IMR-90 (cell line): ENCODE data around the gene RBP2. TPM values are rescaled to one million over a fixed set of nuclear protein-coding genes. Genes with fewer than 3 reads are reported as not detected.

ENCODE experiments used
- ATAC-seq: fragments of 200-7000 bp; cut with Tn5 transposase; 2 replicates; pipeline ENCODE4 v1.9.1; 2020; ENCODE audit warnings: low read depth, mild to moderate bottlenecking, moderate library complexity
- BruUV-seq: library from RNA; stranded (reverse); fragments of 400-500 nt; replicated peaks from 2 replicates; lab custom pipeline; 2021; lab: Mats Ljungman, UMichigan
- CTCF ChIA-PET: fragments of 300-600 bp; formaldehyde crosslinking; extraction: SDS; loops from one replicate; lab custom pipeline; 2021; ENCODE audit warnings: antibody characterized with exemption; lab: Yijun Ruan, JAX
- POLR2A ChIA-PET: fragments of 300-600 bp; sonication (Branson Sonifier 250); formaldehyde crosslinking; loops from one replicate; lab custom pipeline; 2022; ENCODE audit warnings: antibody characterized with exemption; ENCODE audit not compliant: unreplicated experiment; lab: Charles Lee
- DNase-seq: peaks from one replicate; pipeline ENCODE4 v3.0.0; 2013
- H2AFZ ChIP-seq: replicated peaks from 2 replicates; pipeline ENCODE3; 2013; ENCODE audit warnings: low read length, mild to moderate bottlenecking; ENCODE audit not compliant: poor library complexity
- H2AK5ac ChIP-seq: 2 replicates; pipeline ENCODE4 v1.6.1; 2013; ENCODE audit warnings: low read depth, low read length, inconsistent platforms
- H2AK9ac ChIP-seq: replicated peaks from 2 replicates; pipeline ENCODE3; 2013; ENCODE audit warnings: mild to moderate bottlenecking, low read depth, low read length, moderate library complexity; ENCODE audit not compliant: poor library complexity
- H2BK120ac ChIP-seq: 2 replicates; pipeline ENCODE4 v1.6.1; 2013; ENCODE audit warnings: low read depth, low read length, inconsistent platforms
- H2BK15ac ChIP-seq: 3 replicates; pipeline ENCODE4 v1.6.1; 2013; ENCODE audit warnings: low read depth, low read length, inconsistent platforms
- H2BK20ac ChIP-seq: 2 replicates; pipeline ENCODE4 v1.6.1; 2013; ENCODE audit warnings: low read depth, mild to moderate bottlenecking, inconsistent platforms, low read length, moderate library complexity
- H2BK5ac ChIP-seq: 2 replicates; pipeline ENCODE4 v1.6.1; 2013; ENCODE audit warnings: mild to moderate bottlenecking, low read depth, low read length, inconsistent platforms; ENCODE audit not compliant: poor library complexity, severe bottlenecking
- H3K14ac ChIP-seq: replicated peaks from 2 replicates; pipeline ENCODE4 v1.6.1; 2013; ENCODE audit warnings: low read depth, low read length, inconsistent platforms
- H3K18ac ChIP-seq: 2 replicates; pipeline ENCODE4 v1.6.1; 2013; ENCODE audit warnings: low read depth, low read length, control low read depth
- H3K23ac ChIP-seq: 2 replicates; pipeline ENCODE4 v1.6.1; 2013; ENCODE audit warnings: low read depth, low read length, inconsistent platforms
- H3K27ac ChIP-seq: 2 replicates; pipeline ENCODE4 v1.5.1; 2013; ENCODE audit warnings: mild to moderate bottlenecking, control low read depth, low read length; ENCODE audit not compliant: insufficient read depth
- H3K27me3 ChIP-seq: 2 replicates; pipeline ENCODE4 v1.6.1; 2013; ENCODE audit warnings: low read length; ENCODE audit not compliant: control insufficient read depth, insufficient read depth
- H3K36me3 ChIP-seq: 2 replicates; pipeline ENCODE4 v1.6.1; 2013; ENCODE audit warnings: low read length, mixed read lengths; ENCODE audit not compliant: control insufficient read depth, insufficient read depth
- H3K4ac ChIP-seq: 2 replicates; pipeline ENCODE4 v1.6.1; 2013; ENCODE audit warnings: low read depth, low read length, inconsistent platforms
- H3K4me1 ChIP-seq: 2 replicates; pipeline ENCODE4 v1.6.1; 2013; ENCODE audit warnings: low read length, mixed read lengths; ENCODE audit not compliant: control insufficient read depth, insufficient read depth
- H3K4me2 ChIP-seq: 2 replicates; pipeline ENCODE4 v1.6.1; 2013; ENCODE audit warnings: low read depth, mild to moderate bottlenecking, control low read depth, low read length, moderate library complexity
- H3K4me3 ChIP-seq: 2 replicates; pipeline ENCODE4 v1.5.1; 2013; ENCODE audit warnings: low read depth, mild to moderate bottlenecking, control low read depth, low read length, moderate library complexity; ENCODE audit not compliant: insufficient read depth
- H3K56ac ChIP-seq: 2 replicates; pipeline ENCODE4 v1.6.1; 2013; ENCODE audit warnings: low read length, inconsistent platforms; ENCODE audit not compliant: insufficient read depth; ENCODE audit errors: extremely low read depth
- H3K79me1 ChIP-seq, 2 experiments: 2 replicates each; pipeline ENCODE4 v1.6.1; 2013; ENCODE audit warnings: low read length in 2 of 2, inconsistent platforms in 1 of 2, low read depth in 1 of 2
- H3K9ac ChIP-seq: 2 replicates; pipeline ENCODE4 v1.6.1; 2013; ENCODE audit warnings: low read depth, low read length, control low read depth
- H3K9me1 ChIP-seq: 2 replicates; pipeline ENCODE4 v1.6.1; 2013; ENCODE audit warnings: low read length, inconsistent platforms; ENCODE audit not compliant: insufficient read depth
- H3K9me3 ChIP-seq: 2 replicates; pipeline ENCODE4 v1.6.1; 2013; ENCODE audit warnings: low read length; ENCODE audit not compliant: control insufficient read depth, insufficient read depth
- H4K20me1 ChIP-seq: 2 replicates; pipeline ENCODE4 v1.6.1; 2013; ENCODE audit warnings: low read length, inconsistent platforms; ENCODE audit not compliant: insufficient read depth
- H4K5ac ChIP-seq: 2 replicates; pipeline ENCODE4 v1.6.1; 2013; ENCODE audit warnings: mild to moderate bottlenecking, low read depth, low read length, control low read depth
- H4K8ac ChIP-seq, 2 experiments: 2 replicates each; pipeline ENCODE4 v1.6.1; 2013; ENCODE audit warnings: low read depth in 2 of 2, low read length in 2 of 2, control low read depth in 1 of 2, inconsistent platforms in 1 of 2
- H4K91ac ChIP-seq: 2 replicates; pipeline ENCODE4 v1.6.1; 2013; ENCODE audit warnings: low read depth, low read length, inconsistent platforms; ENCODE audit not compliant: insufficient read depth
- BHLHE40 ChIP-seq: fragments of 150-350 bp; IDR thresholded peaks from 2 replicates; pipeline ENCODE4 v1.6.1; 2016; ENCODE audit warnings: mild to moderate bottlenecking, low read depth, low read length
- CEBPB ChIP-seq: IDR thresholded peaks from 2 replicates; pipeline ENCODE4 v1.6.1; 2012; ENCODE audit warnings: low read depth, low read length, improper control_type of control experiment
- FOS ChIP-seq: fragments of 150-350 bp; IDR thresholded peaks from 2 replicates; pipeline ENCODE4 v1.6.1; 2016; ENCODE audit warnings: low read depth, low read length
- POLR2A ChIP-seq: IDR thresholded peaks from 2 replicates; pipeline ENCODE4 v1.6.1; 2012; ENCODE audit warnings: mild to moderate bottlenecking, low read depth, low read length
- RAD21 ChIP-seq: IDR thresholded peaks from 2 replicates; pipeline ENCODE4 v1.6.1; 2012; ENCODE audit warnings: low read length, improper control_type of control experiment
- RFX5 ChIP-seq: IDR thresholded peaks from 2 replicates; pipeline ENCODE4 v1.8.0; 2012; ENCODE audit warnings: low read depth, mild to moderate bottlenecking, low read length, moderate library complexity
- WGBS, 2 experiments: methylation state at CpG; one replicate each; pipeline versions ENCODE4 v1.1.5 to v1.1.7; 2013; ENCODE audit warnings: missing lambda C conversion rate in 2 of 2; ENCODE audit not compliant: insufficient read length in 1 of 2; ENCODE audit errors: extremely low coverage in 2 of 2; 5-methylcytosine and 5-hydroxymethylcytosine counted together
- dilution Hi-C: fragments of 300-500 bp; cut with HindIII; formaldehyde crosslinking; loops from one replicate; pipeline ENCODE4 v1.14.3; 2018; ENCODE audit warnings: low sequenced_read_pairs; ENCODE audit not compliant: unreplicated experiment
- in situ Hi-C: fragments of 300-500 bp; cut with MboI; formaldehyde crosslinking; loops from 3 replicates; pipeline ENCODE4 v1.14.3; 2019; ENCODE audit warnings: low sequenced_read_pairs, inconsistent platforms, mixed read lengths
- intact Hi-C: fragments of 100-400 bp; cut with micrococcal nuclease; formaldehyde crosslinking; loops from 2 replicates; pipeline ENCODE4 v1.10.0; 2022
- polyA plus RNA-seq, 3 experiments: library from polyadenylated mRNA; depleted of rRNA; stranded (reverse); fragments of >200 nt; gene quantifications; 2 replicates each; pipeline ENCODE4 v1.2.3, GENCODE V29; 2012; ENCODE audit warnings: low replicate concordance in 1 of 3
- total RNA-seq: library from RNA; depleted of rRNA; stranded (reverse); fragments of >200 nt; gene quantifications from 2 replicates; pipeline ENCODE4 v1.2.3, GENCODE V29; 2012

RBP2 gene
- total and polyA plus RNA-seq, 2 of the 4 experiments (the other 2 are of a cell fraction), result not detected

DNA sequence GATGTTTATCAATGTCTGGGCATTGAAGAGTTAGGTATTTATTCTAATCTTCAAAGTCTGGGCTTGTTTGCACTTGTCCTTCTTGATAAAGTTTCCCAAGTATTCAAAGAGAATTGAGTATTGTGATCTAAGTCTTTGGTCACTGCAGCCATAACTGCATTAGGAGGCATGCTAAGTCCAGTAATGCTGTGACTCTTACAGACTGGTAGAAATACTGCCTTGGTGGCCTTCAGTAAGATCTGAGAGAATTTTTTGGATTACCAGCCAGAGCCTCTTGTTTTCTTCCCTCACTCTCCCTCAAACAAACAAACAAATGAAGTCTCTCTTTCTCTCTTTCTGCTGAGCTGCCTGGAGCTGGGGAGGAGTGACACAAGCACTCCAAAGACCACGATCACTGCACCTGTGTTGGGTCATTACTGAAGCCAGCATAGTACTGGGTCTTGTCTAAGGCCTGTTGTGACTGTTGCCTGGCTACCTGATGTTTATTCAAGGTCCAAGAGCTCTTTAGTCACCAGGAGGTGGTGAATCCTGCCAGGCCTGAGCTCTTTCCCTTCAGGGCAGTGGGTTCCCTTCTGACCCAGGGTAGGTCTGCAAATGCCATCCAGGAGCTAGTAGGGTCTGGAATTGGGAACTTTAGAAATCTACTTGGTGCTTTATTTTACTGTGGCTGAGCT, 14.8 kb upstream of the RBP2 start:
- Histone ChIP-seq H3K9ac (no peak overlapping the region), H3K4ac (no peak overlapping the region), H3K27ac (no peak overlapping the region), H3K4me1 (no peaks in the 10 kb centered on the region), H3K79me1 (no peaks in the 10 kb centered on the region), H3K23ac (no peak overlapping the region), H3K9me1 (no peaks in the 10 kb centered on the region), H3K4me2 (no peak overlapping the region), H3K56ac (no peak overlapping the region), H4K5ac (no peak overlapping the region), H3K18ac (no peak overlapping the region), H2BK15ac (no peak overlapping the region), H3K27me3 (no peaks in the 10 kb centered on the region), H3K36me3 (no peaks in the 10 kb centered on the region), H3K9me3 (no peaks in the 10 kb centered on the region), H2BK20ac (no peak overlapping the region), H4K91ac (no peak overlapping the region), H2AFZ (no peak overlapping the region), H2AK5ac (no peak overlapping the region), H2BK5ac (no peak overlapping the region), H4K20me1 (no peaks in the 10 kb centered on the region), H3K4me3 (no peak overlapping the region), H2BK120ac (no peak overlapping the region), H3K14ac (no peak overlapping the region), H4K8ac (no peak overlapping the region), H2AK9ac (no peak overlapping the region)
- ChIA-PET POLR2A (no interaction called here), CTCF (no interaction called here)
- dilution Hi-C loops, result no loop called here
- no CpG with 5 or more reads among the region's 1 CpG for WGBS, 2 experiments
- ATAC-seq (no peak), DNase-seq (no peak)
- no TSS peak for BruUV-seq
- TF ChIP-seq RAD21 (no peak), POLR2A (no peak), BHLHE40 (no peak), RFX5 (no peak), CEBPB (no peak), FOS (no peak)
- in situ Hi-C loops, result no loop called here
- intact Hi-C loops, result no loop called here
